ENCODE measurements around the gene FRMPD2. TPM values are rescaled to one million over a fixed set of nuclear protein-coding genes. Genes with fewer than 3 reads are reported as not detected.

The FRMPD2 gene
- total and polyA plus RNA-seq, 2 donors (not counting 3 experiments of a cell fraction or from before 2014, with no cell fraction given), result 0.42 TPM; not detected in 1

DNA sequence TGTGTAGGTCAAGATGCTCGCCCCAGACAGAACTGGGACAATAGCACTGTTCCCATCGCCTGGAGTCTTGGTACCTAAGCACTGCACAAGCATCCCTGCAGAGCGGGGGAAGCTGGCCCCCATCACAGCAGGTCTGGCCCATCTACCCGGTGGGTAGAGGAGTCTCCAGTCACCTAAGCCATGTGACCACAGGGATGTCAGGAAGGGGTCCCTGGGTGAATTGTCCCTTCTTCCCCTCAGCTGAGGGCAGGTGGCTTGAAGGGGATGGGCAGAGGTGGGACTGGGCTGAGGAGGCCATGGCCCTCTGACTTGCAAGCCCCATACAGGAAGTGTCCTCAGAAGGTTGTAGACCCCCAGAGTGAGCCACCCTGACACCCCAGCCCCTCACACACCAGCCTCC, 39.7 kb downstream of the FRMPD2 start:
- Histone ChIP-seq H3K9ac (replicated peaks; ENCODE audit: extremely low read depth, insufficient read depth, low read length) (no peak overlapping the region), H3K27me3 (ENCODE audit: control insufficient read depth in 2 of 2, insufficient read depth in 2 of 2, low read length in 2 of 2) (peaks cover 3 to 6% of the 10 kb centered on the region in 2 experiments), H3K9me1 (replicated peaks; ENCODE audit: control insufficient read depth, extremely low read depth, insufficient read depth, low read length) (no peaks in the 10 kb centered on the region), H3K9me3 (replicated peaks; ENCODE audit: control insufficient read depth, insufficient read depth, low read length) (no peaks in the 10 kb centered on the region), H3K27ac (ENCODE audit: insufficient read depth, low read depth, low read length) (no peak overlapping the region), H4K20me1 (replicated peaks; ENCODE audit: control insufficient read depth, extremely low read depth, insufficient read depth, low read length) (no peaks in the 10 kb centered on the region), H3K36me3 (ENCODE audit: control insufficient read depth in 2 of 2, extremely low read depth in 1 of 2, insufficient read depth in 2 of 2, low read length in 2 of 2) (no peaks in the 10 kb centered on the region), H2AFZ (ENCODE audit: low read depth, low read length) (no peak overlapping the region), H3K4me1 (ENCODE audit: control insufficient read depth, extremely low read depth, insufficient read depth, low read length) (no peaks in the 10 kb centered on the region), H3K4me2 (ENCODE audit: insufficient read depth, low read length) (no peak overlapping the region), H3K79me2 (ENCODE audit: control insufficient read depth, insufficient read depth, low read length) (no peaks in the 10 kb centered on the region), H3K4me3 (replicated peaks in 1 of 3; ENCODE audit: insufficient read depth in 1 of 3, low read depth in 1 of 3, low read length in 3 of 3) (no peak overlapping the region)
- ChIA-PET CTCF (interaction anchor here (1.4 kb wide), 1 partner anchor 14 kb away, joined by 3 read pairs; no protein-coding TSS in a partner anchor), POLR2A (no interaction called here)
- FAIRE-seq (no peak), DNase-seq (ENCODE audit: low read depth, low spot score) (no peak)
- BruUV-seq (replicated peaks), result no TSS peak
- intact Hi-C loops (cut with micrococcal nuclease) (no loop called here), dilution Hi-C loops (cut with MboI; ENCODE audit: extremely low pct_ligation_motif_present, low sequenced_read_pairs) (no loop called here)
- TF ChIP-seq, protein P1, sequence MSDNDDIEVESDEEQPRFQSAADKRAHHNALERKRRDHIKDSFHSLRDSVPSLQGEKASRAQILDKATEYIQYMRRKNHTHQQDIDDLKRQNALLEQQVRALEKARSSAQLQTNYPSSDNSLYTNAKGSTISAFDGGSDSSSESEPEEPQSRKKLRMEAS (IDR thresholded peaks at IDR 0.05; ENCODE audit: insufficient read depth, insufficient read length), result no peak

DNA sequence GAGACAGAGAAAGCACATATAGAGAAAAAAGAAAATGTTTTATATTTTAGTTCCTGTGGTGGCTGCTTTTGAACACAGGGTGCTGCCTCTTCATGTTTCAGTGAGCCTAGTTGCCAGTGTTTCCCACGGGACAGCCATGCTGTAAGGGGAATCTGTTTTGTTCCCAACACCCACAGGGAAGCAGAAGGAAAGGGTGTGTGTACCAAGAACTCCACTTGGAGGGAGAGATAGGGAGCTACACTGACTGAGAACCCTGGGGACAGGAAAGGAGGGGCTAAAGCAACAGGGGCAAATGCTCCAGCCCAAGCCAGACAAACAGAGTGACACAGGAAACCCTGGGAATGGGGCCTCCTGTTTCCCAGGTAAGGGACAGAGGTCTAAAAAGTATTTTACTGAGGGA, 40.2 kb downstream of the FRMPD2 start:
- DNase-seq (ENCODE audit: low read depth, low spot score), result no peak
- Histone ChIP-seq H3K4me2 (ENCODE audit: insufficient read depth, low read length) (no peak overlapping the region), H3K9me1 (replicated peaks; ENCODE audit: control insufficient read depth, extremely low read depth, insufficient read depth, low read length) (no peaks in the 10 kb centered on the region), H3K27ac (ENCODE audit: insufficient read depth, low read depth, low read length) (no peak overlapping the region), H3K36me3 (ENCODE audit: control insufficient read depth in 2 of 2, extremely low read depth in 1 of 2, insufficient read depth in 2 of 2, low read length in 2 of 2) (no peaks in the 10 kb centered on the region), H3K79me2 (ENCODE audit: control insufficient read depth, insufficient read depth, low read length) (no peaks in the 10 kb centered on the region), H3K9ac (replicated peaks; ENCODE audit: extremely low read depth, insufficient read depth, low read length) (no peak overlapping the region), H4K20me1 (replicated peaks; ENCODE audit: control insufficient read depth, extremely low read depth, insufficient read depth, low read length) (no peaks in the 10 kb centered on the region), H3K27me3 (ENCODE audit: control insufficient read depth in 2 of 2, insufficient read depth in 2 of 2, low read length in 2 of 2) (peaks cover 6% of the 10 kb centered on the region in 2 experiments), H2AFZ (ENCODE audit: low read depth, low read length) (no peak overlapping the region), H3K4me3 (replicated peaks in 1 of 3; ENCODE audit: insufficient read depth in 1 of 3, low read depth in 1 of 3, low read length in 3 of 3) (no peak overlapping the region), H3K9me3 (replicated peaks; ENCODE audit: control insufficient read depth, insufficient read depth, low read length) (no peaks in the 10 kb centered on the region), H3K4me1 (ENCODE audit: control insufficient read depth, extremely low read depth, insufficient read depth, low read length) (no peaks in the 10 kb centered on the region)
- TF ChIP-seq EZH2 (IDR thresholded peaks at IDR 0.05; ENCODE audit: borderline replicate concordance, low read depth, low read length, severe bottlenecking) (no peak), GATA2 (IDR thresholded peaks at IDR 0.05; ENCODE audit: insufficient read depth, insufficient read length, low read depth, low read length) (no peak), FOS (IDR thresholded peaks at IDR 0.05; ENCODE audit: borderline replicate concordance, insufficient read depth, low read length) (no peak), MYC (IDR thresholded peaks at IDR 0.05; ENCODE audit: low read depth, low read length) (no peak), POLR2A (IDR thresholded peaks at IDR 0.05; ENCODE audit: low read depth, low read length) (no peak), CTCF (IDR thresholded peaks at IDR 0.05; ENCODE audit: extremely low read depth in 1 of 2, insufficient read depth in 1 of 2, low read depth in 1 of 2, low read length in 2 of 2) (no peak), JUN (IDR thresholded peaks at IDR 0.05; ENCODE audit: borderline replicate concordance, insufficient read depth, insufficient read length, low read depth) (no peak), POLR2AphosphoS5 (IDR thresholded peaks at IDR 0.05; ENCODE audit: insufficient read depth, low read depth, low read length) (no peak)
- TF ChIP-seq, protein P1 (IDR thresholded peaks at IDR 0.05; ENCODE audit: insufficient read depth, insufficient read length), result no peak
- ChIA-PET POLR2A (no interaction called here), CTCF (interaction anchor here (1.4 kb wide), 1 partner anchor 14 kb away, joined by 3 read pairs; no protein-coding TSS in a partner anchor)
- no peak for FAIRE-seq
- dilution Hi-C loops (cut with MboI; ENCODE audit: extremely low pct_ligation_motif_present, low sequenced_read_pairs) (no loop called here), intact Hi-C loops (cut with micrococcal nuclease) (no loop called here)
- BruUV-seq (replicated peaks), result no TSS peak

Measured in endothelial cell of umbilical vein (primary cell).